Neural cell (in vitro differentiated cells): ENCODE results near the gene CRYBA1. TPM values are rescaled to one million over a fixed set of nuclear protein-coding genes. Genes with fewer than 3 reads are reported as not detected.

Experiments used
- H2AFZ ChIP-seq: fragments of 200-600, 300-800 bp; sonication (generic), shearing (Covaris generic); 2 replicates; pipeline ENCODE4 v1.6.0; 2014; ENCODE audit warnings: low read depth, mild to moderate bottlenecking, antibody characterized with exemption, low read length, moderate library complexity
- H3F3A ChIP-seq: fragments of 200-600 bp; shearing (Covaris generic); 2 replicates; pipeline ENCODE4 v1.6.1; 2016; ENCODE audit warnings: mild to moderate bottlenecking, moderate library complexity, mixed read lengths, antibody characterized with exemption, low read length; ENCODE audit not compliant: insufficient read depth, poor library complexity, severe bottlenecking
- H3K27ac ChIP-seq: fragments of 200-600, 300-800 bp; sonication (generic), shearing (Covaris generic); 2 replicates; pipeline ENCODE4 v1.5.1; 2014; ENCODE audit warnings: mild to moderate bottlenecking, low read length, moderate library complexity
- H3K27me3 ChIP-seq: fragments of 300-800, 200-600 bp; sonication (generic), shearing (Covaris generic); 2 replicates; pipeline ENCODE4 v1.6.0; 2014; ENCODE audit warnings: mild to moderate bottlenecking, low read depth, low read length, moderate library complexity; ENCODE audit not compliant: insufficient read depth
- H3K36me3 ChIP-seq: fragments of 300-800, 200-600 bp; sonication (generic), shearing (Covaris generic); 2 replicates; pipeline ENCODE4 v1.5.1; 2014; ENCODE audit warnings: mild to moderate bottlenecking, antibody characterized with exemption, low read length, moderate library complexity; ENCODE audit not compliant: insufficient read depth
- H3K4me2 ChIP-seq: fragments of 300-800, 200-600 bp; sonication (generic), shearing (Covaris generic); 2 replicates; pipeline ENCODE4 v1.6.0; 2014; ENCODE audit warnings: mild to moderate bottlenecking, low read length
- H3K4me3 ChIP-seq: fragments of 300-800, 200-600 bp; sonication (generic), shearing (Covaris generic); 2 replicates; pipeline ENCODE4 v1.5.1; 2014; ENCODE audit warnings: mild to moderate bottlenecking, low read length, moderate library complexity
- H3K79me2 ChIP-seq: fragments of 200-600 bp; shearing (Covaris generic); replicated peaks from 2 replicates; pipeline ENCODE4 v1.6.0; 2014; ENCODE audit warnings: mild to moderate bottlenecking, low read length, moderate library complexity; ENCODE audit not compliant: insufficient read depth
- H3K9ac ChIP-seq: fragments of 300-800, 200-600 bp; sonication (generic), shearing (Covaris generic); 2 replicates; pipeline ENCODE4 v1.6.1; 2016; ENCODE audit warnings: mild to moderate bottlenecking, low read length, mixed read lengths
- H3K9me2 ChIP-seq: fragments of 200-600 bp; shearing (Covaris generic); 2 replicates; pipeline ENCODE4 v1.6.1; 2016; ENCODE audit warnings: mild to moderate bottlenecking, low read length, mixed read lengths; ENCODE audit not compliant: insufficient read depth
- H3K9me3 ChIP-seq: fragments of 200-600, 300-800 bp; sonication (generic), shearing (Covaris generic); 2 replicates; pipeline ENCODE4 v1.6.1; 2016; ENCODE audit warnings: mild to moderate bottlenecking, mixed run types, low read length, moderate library complexity, mixed read lengths
- H4K20me1 ChIP-seq: fragments of 200-600 bp; shearing (Covaris generic); 2 replicates; pipeline ENCODE4 v1.6.1; 2016; ENCODE audit warnings: mild to moderate bottlenecking, mixed run types; ENCODE audit not compliant: insufficient read depth
- EP300 ChIP-seq: fragments of 450-650 bp; conservative IDR thresholded peaks from 2 replicates; pipeline ENCODE4 v1.6.1; 2014; ENCODE audit warnings: antibody characterized with exemption, mild to moderate bottlenecking, moderate library complexity; ENCODE audit not compliant: poor library complexity, severe bottlenecking
- EZH2 ChIP-seq: fragments of 200-600, 300-800 bp; shearing (Covaris generic), sonication (generic); IDR thresholded peaks from 2 replicates; pipeline ENCODE4 v1.6.1; 2014; ENCODE audit warnings: antibody characterized with exemption, low read length, borderline replicate concordance, mild to moderate bottlenecking; ENCODE audit not compliant: insufficient read depth, poor library complexity, severe bottlenecking
- MXI1 ChIP-seq: fragments of 450-650 bp; conservative IDR thresholded peaks from 2 replicates; pipeline ENCODE4 v1.6.1; 2014; ENCODE audit warnings: antibody characterized with exemption, mild to moderate bottlenecking; ENCODE audit not compliant: poor library complexity, severe bottlenecking
- POLR2AphosphoS5 ChIP-seq: IDR thresholded peaks from 2 replicates; pipeline ENCODE4 v1.6.1; 2012
- RAD21 ChIP-seq: fragments of 450-650 bp; conservative IDR thresholded peaks from 2 replicates; pipeline ENCODE4 v1.6.1; 2014; ENCODE audit warnings: antibody characterized with exemption, mild to moderate bottlenecking, moderate library complexity
- SMC3 ChIP-seq: fragments of 450-650 bp; conservative IDR thresholded peaks from 2 replicates; pipeline ENCODE4 v1.6.1; 2014; ENCODE audit warnings: antibody characterized with exemption, mild to moderate bottlenecking, moderate library complexity; ENCODE audit not compliant: poor library complexity
- TAF1 ChIP-seq: IDR thresholded peaks from 2 replicates; pipeline ENCODE4 v1.6.1; 2012; ENCODE audit warnings: low read depth
- polyA plus RNA-seq: library from polyadenylated mRNA; depleted of rRNA; stranded (reverse); fragments of >200 nt; gene quantifications from 2 replicates; pipeline ENCODE4 v1.2.3, GENCODE V29; 2014
- TF ChIP-seq, protein P1 (sequence below): fragments of 450-650 bp; IDR thresholded peaks from 2 replicates; pipeline ENCODE4 v1.5.1; 2014; ENCODE audit warnings: antibody characterized with exemption, mild to moderate bottlenecking, moderate library complexity; ENCODE audit not compliant: poor library complexity, severe bottlenecking
- TF ChIP-seq, protein P2 (sequence below): IDR thresholded peaks from 2 replicates; pipeline ENCODE4 v1.6.1; 2012; ENCODE audit warnings: borderline replicate concordance

CRYBA1 gene
- polyA plus RNA-seq, 1 donor from 2014 or later: not detected

GRCh38 chr17:29243792-29244191 is 2.9 kb upstream of the CRYBA1 start:
- H3F3A ChIP-seq: no peaks in the 10 kb centered on the region
- no peak overlapping the region for H3K9ac ChIP-seq
- no peaks in the 10 kb centered on the region for H3K36me3 ChIP-seq
- H2AFZ ChIP-seq: no peak overlapping the region
- no peak overlapping the region for H3K4me3 ChIP-seq
- TF ChIP-seq, protein P1, sequence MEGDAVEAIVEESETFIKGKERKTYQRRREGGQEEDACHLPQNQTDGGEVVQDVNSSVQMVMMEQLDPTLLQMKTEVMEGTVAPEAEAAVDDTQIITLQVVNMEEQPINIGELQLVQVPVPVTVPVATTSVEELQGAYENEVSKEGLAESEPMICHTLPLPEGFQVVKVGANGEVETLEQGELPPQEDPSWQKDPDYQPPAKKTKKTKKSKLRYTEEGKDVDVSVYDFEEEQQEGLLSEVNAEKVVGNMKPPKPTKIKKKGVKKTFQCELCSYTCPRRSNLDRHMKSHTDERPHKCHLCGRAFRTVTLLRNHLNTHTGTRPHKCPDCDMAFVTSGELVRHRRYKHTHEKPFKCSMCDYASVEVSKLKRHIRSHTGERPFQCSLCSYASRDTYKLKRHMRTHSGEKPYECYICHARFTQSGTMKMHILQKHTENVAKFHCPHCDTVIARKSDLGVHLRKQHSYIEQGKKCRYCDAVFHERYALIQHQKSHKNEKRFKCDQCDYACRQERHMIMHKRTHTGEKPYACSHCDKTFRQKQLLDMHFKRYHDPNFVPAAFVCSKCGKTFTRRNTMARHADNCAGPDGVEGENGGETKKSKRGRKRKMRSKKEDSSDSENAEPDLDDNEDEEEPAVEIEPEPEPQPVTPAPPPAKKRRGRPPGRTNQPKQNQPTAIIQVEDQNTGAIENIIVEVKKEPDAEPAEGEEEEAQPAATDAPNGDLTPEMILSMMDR: no peak
- TF ChIP-seq RAD21: no peak
- no peak for TF ChIP-seq EZH2
- TF ChIP-seq, protein P2, sequence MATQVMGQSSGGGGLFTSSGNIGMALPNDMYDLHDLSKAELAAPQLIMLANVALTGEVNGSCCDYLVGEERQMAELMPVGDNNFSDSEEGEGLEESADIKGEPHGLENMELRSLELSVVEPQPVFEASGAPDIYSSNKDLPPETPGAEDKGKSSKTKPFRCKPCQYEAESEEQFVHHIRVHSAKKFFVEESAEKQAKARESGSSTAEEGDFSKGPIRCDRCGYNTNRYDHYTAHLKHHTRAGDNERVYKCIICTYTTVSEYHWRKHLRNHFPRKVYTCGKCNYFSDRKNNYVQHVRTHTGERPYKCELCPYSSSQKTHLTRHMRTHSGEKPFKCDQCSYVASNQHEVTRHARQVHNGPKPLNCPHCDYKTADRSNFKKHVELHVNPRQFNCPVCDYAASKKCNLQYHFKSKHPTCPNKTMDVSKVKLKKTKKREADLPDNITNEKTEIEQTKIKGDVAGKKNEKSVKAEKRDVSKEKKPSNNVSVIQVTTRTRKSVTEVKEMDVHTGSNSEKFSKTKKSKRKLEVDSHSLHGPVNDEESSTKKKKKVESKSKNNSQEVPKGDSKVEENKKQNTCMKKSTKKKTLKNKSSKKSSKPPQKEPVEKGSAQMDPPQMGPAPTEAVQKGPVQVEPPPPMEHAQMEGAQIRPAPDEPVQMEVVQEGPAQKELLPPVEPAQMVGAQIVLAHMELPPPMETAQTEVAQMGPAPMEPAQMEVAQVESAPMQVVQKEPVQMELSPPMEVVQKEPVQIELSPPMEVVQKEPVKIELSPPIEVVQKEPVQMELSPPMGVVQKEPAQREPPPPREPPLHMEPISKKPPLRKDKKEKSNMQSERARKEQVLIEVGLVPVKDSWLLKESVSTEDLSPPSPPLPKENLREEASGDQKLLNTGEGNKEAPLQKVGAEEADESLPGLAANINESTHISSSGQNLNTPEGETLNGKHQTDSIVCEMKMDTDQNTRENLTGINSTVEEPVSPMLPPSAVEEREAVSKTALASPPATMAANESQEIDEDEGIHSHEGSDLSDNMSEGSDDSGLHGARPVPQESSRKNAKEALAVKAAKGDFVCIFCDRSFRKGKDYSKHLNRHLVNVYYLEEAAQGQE: no peak
- no peak for TF ChIP-seq TAF1
- no peak for TF ChIP-seq SMC3
- no peak for TF ChIP-seq EP300
- no peak for TF ChIP-seq POLR2AphosphoS5
- TF ChIP-seq MXI1: no peak
- no peaks in the 10 kb centered on the region for H3K79me2 ChIP-seq
- H3K9me3 ChIP-seq: no peaks in the 10 kb centered on the region
- H3K27ac ChIP-seq: no peak overlapping the region
- H3K9me2 ChIP-seq: no peaks in the 10 kb centered on the region
- H4K20me1 ChIP-seq: no peaks in the 10 kb centered on the region
- H3K27me3 ChIP-seq: no peaks in the 10 kb centered on the region
- no peak overlapping the region for H3K4me2 ChIP-seq

- no peaks in the 10 kb centered on the region for H3F3A ChIP-seq
- H3K27me3 ChIP-seq: no peaks in the 10 kb centered on the region
- H3K9me3 ChIP-seq: no peaks in the 10 kb centered on the region
- H3K27ac ChIP-seq: no peak overlapping the region
- no peak overlapping the region for H3K9ac ChIP-seq
- H3K36me3 ChIP-seq: no peaks in the 10 kb centered on the region
- H3K79me2 ChIP-seq: no peaks in the 10 kb centered on the region
- H2AFZ ChIP-seq: no peak overlapping the region
- no peak overlapping the region for H3K4me3 ChIP-seq
- H3K4me2 ChIP-seq: no peak overlapping the region
- no peaks in the 10 kb centered on the region for H3K9me2 ChIP-seq
- no peaks in the 10 kb centered on the region for H4K20me1 ChIP-seq
- TF ChIP-seq SMC3: no peak
- no peak for TF ChIP-seq POLR2AphosphoS5
- no peak for TF ChIP-seq MXI1
- TF ChIP-seq EP300: no peak
- TF ChIP-seq TAF1: no peak
- TF ChIP-seq EZH2: no peak
- TF ChIP-seq, protein P1: no peak
- no peak for TF ChIP-seq RAD21
- TF ChIP-seq, protein P2: no peak
Observed at GRCh38 chr17:29245401-29245800, 1.3 kb upstream of the CRYBA1 start.
